HK-2 (cell line): Measurements from ENCODE around the gene ZNF792.
"Not testable (repeated sequence)": the region's sequence is repeated elsewhere in the genome, so short reads cannot be mapped to it uniquely, and the experiment has no call there.

Source experiments
- DNase-seq: peaks from one replicate; pipeline ENCODE4 v3.0.0-alpha.2; 2018; ENCODE audit not compliant: unreplicated experiment

Gene ZNF792

DNA sequence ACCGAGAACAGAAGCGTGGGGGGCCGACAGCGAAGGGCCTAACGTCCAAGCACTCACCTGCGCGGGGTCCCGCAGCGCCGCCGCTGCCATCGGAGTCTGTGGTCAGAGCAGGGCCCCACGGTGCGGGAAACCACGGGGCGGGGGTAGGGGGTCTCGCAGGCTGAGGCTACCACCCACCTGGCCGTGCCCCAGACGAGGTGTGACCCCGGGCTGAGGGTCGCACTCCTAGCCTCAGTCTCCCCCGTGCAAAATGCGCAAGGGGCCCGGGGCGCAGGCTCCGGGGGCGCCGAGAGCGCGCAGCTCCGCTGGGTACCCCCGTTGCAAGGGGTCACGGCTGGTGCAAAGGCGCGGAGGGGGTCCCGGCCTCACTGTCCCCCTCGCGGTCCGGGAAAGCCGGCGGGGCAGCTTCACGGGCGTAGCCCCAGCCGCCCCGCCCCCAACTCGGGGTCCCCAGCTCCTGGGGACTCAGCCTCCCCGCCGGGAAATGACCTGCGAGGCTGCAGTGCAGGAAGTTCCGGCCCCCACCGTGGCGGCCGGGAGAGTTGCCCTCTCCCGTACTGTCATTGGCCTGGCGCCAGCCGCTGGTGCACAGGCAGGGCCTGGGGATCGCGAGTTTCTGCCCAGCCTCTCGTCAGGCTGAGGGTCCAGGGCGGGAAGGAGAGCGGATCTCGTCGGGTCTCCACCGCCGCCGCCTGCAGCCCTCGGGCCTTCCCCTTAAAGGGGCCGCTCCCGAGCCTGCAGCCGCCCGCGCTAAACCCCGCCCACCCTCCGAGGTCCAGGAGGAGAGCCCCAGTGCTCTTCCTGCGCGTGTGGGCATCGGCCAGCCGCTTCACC lies at the start of gene ZNF792:
TSS of gene ZNF792 (minus strand) at position 657 of the 834 bp plus-strand sequence. CDS start at position 90, 567 bp downstream.
- peak; percentile 55 for DNase-seq

DNA sequence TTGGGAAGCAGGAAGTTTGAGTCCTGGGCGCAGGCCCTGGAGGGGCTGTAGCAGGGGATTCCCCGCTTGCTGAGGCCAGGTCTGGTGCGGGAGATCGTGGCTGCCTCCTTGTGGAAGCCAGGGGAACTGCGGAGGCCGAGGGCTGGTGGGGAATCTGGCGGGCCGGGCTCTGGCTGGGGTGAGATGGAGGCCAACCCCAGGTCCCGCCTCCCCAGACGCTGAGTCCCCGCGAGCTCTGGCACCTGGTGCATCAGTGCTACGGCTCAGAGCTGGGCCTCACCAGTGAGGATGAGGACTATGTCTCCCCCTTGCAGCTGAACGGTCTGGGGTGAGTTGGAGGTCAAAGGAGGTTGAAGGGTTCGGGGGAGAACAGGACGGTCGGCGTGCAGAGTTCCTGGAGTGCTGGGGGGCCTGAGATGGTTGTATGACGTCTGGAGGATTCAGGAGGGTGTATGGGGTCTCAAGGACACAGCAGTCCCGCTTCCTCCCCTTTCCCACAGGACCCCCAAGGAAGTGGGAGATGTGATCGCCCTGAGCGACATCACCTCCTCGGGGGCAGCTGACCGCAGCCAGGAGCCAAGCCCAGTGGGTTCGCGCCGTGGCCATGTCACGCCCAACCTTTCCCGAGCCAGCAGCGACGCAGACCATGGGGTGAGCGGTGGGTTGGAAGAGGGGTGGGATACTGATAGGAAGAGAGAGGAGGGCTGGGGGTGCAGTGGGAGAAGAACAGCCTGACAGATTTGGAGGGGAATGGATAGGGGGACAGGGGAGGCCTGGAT lies 49.2 kb upstream of the ZNF792 start:
- DNase-seq: peak; percentile 64

DNA sequence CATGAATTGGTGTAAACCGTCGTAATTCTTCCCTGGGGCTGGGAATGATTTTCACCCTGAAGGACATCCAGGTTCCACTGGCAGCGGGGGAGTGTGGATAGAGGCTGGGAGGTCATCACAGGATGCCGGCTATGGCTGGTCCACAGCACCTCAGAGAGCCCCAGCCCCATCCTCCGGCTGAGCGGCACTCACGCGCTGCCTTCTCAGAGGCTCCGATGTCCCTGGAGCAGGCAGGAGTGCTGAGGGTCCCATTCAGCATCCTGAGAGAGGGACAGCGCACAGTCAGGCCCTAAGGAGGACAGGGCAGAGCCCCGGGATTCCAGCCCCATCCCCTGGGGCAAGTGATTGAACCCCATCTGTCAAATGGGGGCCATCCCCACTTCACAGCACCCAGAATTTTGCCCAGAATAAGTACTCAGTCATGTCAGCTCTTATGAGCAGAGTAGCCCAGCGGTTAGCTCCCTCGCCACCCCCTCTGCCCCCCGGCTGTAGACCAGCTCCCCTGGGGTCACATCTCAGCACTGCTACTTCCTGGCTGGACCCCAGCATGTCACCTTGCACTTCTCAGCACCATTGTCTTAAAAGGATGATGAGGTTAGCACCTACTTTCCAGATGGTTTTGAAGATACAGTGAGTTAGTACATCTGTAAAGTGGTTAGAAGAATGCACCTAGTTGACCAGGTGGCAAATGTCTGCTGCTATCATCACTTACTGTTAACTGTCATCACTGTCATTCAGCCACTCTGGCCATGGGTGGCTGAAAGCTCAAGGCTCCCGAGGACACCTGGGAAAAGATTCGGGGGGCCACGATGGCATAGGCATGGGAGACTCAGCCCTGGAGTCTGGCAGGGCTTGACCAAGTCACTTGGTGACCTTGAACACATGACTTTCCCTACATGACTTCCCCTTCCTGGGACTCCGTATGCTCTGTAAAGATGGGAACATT lies 48.0 kb upstream of the ZNF792 start:
- no peak for DNase-seq

DNA sequence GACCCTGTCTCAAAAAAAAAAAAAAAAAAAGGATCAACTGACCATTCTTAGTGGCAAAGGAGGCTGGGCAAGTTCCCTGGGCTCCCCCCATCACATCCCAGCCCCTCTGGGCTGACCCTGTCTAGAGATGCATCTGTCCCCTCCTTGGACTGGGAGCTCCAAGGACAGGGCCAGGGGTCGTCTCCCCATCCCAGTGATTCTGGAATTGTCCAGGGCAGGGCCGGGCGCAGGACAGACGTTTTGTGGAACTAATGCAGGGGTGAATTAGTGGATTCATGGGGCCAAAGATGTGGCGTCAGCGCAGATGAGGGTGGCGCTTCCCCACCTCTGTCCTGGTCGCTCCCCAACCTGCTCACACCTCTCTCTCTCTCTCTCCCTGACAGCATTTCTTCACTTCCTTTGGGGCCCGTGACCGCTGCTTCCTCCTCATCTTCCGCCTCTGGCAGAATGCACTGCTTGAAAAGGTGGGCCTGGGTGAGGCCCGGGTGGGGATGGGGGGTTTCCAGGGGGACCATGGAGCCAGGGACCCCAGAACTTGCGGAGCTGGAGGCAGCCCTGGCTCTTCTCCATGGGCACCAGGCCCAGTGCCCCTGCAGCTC lies 47.2 kb upstream of the ZNF792 start:
- no peak for DNase-seq

DNA sequence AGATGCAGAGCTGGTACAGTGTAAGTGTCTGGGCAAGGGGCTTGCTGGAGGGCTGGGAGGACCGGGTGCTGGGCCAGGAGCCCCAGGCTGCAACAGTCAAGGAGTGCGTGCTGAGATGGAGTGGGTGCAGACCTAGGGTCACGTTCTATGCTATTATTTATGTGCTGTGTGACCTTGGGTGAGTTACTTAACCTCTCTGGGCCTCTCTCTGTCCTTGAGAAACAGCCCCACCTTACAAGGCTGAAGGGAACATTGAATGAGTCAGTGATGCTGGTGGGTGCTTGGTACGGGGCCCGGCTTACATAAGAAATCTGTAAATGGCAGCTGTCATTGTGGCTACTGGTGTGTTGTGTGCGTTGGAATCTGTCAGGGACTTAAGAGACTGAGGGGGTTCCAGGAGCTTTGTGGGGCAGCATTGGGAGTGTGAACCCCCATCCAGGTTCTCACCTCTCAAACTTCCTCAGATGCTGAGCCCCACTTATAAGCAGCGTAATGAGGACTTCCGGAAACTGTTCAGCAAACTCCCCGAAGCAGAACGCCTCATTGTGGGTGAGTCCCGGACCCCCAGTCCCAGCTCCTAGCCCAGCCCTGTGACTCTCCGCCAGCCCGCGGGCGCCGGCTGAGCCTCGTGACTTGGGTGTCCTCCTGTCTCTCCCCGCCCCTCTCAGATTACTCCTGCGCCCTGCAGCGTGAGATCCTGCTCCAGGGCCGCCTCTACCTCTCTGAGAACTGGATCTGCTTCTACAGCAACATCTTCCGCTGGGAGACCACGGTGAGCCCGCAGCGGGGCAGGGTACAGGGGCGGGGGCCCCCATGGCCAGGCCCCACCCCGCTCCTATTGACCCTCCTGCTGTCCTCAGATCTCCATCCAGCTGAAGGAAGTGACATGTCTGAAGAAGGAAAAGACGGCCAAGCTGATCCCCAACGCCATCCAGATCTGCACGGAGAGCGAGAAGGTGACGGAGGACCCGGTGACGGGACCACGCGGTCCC lies 45.7 kb upstream of the ZNF792 start:
- no peak for DNase-seq

DNA sequence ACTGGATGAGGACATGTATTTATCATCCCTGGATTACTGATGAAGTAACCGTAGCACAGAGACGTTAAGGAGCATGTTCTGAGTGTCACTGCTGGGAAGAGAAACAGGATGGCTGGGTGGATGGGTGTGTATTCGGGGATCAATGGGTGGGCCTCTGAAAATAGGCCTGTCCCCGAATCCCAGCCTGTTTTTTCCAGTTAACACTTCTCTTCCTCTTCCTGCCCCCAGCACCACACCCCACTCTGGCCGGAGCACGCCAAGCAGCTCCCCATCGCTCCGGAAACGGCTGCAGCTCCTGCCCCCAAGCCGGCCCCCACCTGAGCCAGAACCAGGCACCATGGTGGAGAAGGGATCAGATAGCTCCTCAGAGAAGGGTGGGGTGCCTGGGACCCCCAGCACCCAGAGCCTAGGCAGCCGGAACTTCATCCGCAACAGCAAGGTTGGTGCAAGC lies 44.9 kb upstream of the ZNF792 start:
- no peak for DNase-seq

DNA sequence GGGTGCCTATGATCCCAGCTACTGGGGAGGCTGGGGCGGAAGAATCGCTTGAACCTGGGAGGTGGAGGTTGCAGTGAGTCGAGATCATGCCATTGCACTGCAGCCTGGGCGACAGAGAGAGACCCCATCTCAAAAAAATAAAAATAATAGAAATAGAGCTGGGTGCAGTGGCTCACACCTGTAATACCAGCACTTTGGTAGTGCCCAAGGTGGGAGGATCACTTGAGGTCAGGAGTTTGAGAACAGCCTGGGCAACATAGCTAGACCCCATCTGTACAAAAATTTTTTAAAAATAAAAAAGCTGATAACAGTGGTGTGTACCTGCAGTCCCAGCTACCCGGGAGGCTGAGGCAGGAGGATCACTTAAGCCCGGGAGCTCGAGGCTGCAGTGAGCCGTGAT lies 43.4 kb upstream of the ZNF792 start:
- not testable (repeated sequence) for DNase-seq

DNA sequence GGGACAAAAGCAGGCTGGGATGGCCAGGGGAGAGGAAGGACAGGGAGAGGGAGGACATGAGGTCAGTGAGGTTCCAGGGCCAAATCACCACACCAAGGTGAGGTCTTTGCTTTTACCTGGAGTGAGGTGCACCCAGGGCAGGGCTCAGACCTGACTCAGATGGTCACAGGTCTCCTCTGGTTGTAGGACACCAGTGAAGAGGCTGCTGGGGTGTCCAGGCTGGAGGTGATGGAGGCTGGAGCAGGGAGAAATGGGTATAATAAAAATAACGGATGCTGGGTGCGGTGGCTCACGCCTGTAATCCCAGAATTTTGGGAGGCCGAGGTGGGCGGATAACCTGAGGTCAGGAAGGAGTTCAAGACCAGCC lies 43.0 kb upstream of the ZNF792 start:
- DNase-seq: no peak

DNA sequence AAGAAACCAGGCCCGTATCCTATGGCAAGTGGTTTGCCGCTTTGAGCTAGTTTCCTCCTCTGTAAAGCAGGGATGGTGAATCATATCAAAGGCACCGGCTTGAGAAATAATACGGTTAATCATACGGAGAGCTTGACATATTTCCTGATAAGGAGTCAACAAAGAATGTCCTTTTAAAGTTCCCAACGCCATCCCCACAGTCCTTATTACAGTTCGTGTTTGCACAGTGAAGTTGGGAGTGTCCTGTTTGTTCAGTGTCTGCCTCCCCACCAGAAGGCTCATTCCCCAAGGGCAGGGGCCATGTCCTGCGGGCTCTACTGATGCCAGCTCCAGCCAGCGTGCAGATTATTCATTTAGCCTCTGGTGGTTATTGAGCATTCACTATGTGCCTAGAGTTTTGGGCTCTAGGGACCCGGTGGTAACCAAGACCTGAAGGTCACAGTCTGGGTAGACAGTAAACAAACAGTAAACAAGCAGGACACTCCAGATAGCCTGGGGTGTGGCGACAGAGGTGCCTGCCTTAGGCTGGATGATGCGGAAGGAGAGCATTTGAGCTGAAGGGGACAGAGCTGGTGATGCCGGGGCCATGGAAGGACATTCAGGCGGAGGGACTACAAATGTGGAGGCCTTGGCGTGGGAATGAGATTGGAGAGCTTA lies 42.4 kb upstream of the ZNF792 start:
- no peak for DNase-seq

DNA sequence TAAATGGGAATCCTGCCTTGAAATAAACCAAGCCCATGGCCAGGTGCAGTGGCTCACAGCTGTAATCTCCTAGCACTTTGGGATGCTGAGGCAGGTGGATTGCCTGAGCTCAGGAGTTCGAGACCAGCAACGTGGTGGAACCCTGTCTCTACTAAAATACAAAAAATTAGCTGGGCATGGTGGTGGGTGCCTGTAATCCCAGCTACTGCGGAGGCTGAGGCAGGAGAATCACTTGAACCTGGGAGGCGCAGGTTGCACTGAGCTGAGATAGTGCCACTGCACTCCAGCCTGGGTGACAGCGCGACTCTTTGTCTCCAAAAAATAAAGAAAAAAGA lies 41.9 kb upstream of the ZNF792 start:
- not testable (repeated sequence) for DNase-seq

DNA sequence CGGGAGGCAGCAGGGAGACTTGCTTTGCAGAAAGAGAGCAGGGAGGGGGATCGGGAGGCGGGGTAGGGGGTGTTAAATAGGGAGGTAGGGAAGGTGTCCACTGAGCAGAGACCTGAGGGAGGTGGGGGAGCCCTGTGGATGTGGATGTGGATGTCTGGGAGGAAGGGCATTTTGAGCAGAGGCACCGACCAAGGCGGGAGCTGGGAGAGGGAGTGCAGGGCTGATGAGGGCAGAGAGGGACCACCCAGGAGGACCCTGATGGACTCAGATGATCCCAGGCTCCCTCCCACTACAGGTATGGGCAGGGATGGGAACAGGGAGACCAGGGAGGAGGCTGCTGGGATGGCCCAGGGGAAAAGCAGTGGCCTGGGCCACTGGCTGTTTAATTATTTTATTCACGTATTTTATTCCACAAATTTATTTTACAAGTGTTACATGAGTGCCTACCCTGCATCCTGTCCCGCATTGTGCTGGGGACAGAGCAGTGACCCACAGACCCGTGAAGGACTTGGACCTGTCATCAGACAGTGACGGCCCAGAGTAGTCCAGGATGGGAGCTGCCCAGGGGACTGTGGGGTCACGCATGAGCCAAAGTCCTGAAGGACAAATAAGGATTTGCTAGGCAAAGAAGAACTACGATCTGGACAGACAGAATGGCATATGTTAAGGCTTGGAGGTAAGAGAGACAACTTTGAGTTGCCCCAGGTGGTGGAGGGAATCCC lies 41.4 kb upstream of the ZNF792 start:
- no peak for DNase-seq

DNA sequence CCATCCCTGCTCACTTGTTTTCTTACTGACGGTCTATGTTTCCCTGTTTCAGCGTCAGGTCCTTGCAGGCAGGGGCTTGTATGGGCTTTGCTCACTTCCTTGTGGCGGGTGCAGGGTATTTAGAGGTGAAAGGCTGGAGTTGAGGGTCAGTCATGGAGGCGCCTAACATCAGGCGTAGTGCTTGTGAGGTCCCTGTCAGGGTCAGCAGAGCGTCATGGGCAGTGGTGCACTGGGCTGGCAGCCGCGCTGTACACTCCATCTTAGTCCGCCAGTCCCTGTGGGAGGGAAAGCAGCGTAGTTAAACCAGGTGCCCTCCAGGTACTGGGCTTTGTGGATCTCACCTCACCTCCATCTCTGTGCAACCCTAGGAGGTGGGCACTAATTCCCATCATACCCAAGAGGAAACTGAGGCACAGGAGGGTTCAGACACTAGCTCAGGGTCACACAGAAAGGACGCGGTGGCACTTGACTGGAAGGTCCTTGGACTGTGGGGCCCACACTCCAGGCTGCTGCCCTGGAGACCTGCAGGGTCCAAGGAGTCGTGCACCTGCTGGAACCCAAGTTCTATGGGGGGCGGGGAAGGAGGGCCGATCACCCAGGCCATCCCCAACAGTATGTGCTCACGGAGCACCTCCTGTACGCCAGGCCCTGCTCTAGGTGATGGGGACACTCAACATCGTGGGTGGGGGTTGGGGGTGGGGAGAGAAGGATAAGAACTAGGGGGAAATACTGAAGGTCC lies 40.7 kb upstream of the ZNF792 start:
- no peak for DNase-seq

DNA sequence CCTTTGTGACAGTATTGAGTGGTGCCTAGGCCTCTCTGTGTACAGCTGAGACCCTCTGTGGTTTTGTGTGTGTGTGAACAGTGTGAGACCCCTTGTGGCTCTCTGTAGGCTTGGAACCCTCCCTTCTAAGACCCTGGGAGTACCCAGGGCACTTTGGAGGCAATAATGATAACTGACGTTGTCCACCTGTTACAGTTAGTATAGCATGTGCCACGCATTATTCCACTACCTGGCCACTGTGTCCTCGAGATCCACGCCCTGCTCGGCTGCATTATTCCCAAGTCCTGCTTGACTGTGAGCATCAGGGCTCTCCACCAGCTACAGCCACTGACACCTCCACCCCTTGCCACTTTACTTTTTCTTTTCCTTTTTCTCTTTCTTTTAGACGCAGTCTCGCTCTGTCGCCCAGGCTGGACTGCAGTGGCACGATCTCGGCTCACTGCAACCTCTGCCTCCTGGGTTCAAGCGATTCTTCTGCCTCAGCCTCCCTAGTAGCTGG lies 38.1 kb upstream of the ZNF792 start:
- no peak for DNase-seq

DNA sequence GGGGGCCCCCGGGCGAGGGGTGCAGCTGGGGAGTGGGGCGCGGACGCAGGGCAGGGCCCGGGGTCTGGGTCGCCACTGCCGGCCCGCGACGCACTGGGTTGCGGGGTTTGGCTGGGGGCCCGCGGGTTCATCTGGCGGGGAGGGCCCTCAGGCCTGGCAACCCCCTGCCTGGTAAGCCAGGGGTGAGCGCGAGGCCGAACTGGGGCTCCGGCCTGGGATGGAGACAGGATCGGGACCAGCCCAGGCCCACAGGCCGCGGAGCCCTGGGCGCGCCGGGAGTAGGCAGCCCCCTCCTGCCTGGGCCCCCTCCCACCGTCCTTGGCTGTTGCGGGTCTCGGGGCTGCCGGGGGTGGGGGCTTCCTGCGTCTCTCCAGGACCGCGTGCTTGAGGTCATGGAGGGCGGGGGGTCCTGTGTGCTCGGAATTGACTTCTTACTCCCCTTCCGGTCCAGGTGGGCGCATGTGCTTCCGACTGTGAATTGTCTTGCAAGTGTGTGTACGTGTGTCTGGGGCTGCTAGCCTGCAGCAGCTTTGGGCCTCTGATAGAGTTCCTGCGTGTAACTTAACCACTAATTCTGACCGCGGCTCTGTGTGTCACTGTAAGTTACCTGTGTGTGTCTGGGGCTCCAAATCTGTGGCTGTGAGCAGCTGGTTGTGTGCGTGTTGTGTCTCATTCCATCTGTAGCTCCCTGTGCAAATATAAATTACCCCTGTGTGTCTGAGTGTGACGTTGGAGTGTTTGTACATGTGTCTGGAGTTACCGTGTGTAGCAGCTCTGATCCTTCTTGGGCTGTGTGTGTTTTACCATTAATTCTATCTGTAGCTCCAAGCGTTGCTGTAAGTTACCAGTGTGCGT lies 36.8 kb upstream of the ZNF792 start:
- DNase-seq: peak; percentile 44

DNA sequence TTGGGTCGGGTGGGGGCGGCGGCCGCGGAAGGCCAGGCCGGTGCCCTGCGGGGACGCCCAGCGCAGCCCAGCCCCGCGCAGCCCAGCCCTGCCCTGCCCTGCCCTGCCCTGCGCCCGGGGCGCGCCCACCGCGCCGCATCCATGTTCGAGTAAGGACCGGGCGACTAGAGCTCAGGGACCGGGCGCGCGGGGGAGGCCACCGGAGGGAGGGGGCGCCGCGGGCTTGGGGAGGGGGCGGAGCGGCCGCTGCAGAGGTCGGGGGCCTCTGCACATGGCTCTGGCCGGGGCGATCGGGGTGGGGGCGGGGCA lies 36.3 kb upstream of the ZNF792 start:
- DNase-seq: no peak

DNA sequence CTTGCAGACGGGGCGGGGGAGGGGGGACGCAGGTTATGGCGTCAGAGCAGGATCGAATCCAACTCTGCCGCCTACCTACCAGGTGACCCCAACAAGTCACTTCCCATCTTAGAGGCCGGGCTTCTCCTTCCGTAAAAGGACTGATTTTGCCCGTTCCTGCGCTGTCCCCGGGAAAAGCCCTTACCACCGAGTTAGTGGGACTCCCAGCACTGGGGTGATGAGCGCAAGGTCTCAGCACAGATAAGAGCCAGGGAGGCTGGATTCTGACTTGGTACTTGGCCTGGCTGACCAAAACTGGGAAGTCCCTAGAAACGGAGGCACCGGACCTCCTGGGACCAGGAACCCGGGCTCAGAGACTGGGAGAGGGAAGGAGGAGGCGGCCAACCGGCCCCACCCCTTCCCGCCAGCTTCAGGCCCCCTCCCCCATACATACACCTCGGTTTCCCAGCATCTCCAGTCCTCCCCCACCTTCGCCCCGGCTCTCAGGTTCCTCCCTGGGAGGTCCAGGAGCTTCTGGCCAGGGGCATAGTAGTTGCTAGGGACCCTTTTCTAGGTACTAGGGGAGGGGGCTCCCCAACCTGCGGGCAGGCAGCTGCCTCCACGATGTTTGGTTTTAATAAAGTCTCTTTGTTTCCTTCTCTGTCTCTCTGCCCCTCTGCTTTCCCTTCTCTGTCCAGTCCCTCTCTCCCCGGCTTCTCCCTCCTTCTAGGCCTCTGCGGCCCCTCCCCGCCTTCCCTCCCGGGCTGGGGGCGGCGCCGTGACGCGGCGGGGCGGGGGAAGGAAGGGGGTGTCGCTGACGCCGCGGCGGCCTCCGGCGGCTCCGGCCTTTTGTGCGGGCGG lies 35.7 kb upstream of the ZNF792 start, which contains the start of gene GRAMD1A:
TSS of gene GRAMD1A (plus strand) at position 826 of the 840 bp plus-strand sequence. CDS start 156 bp downstream, outside the sequence.
- DNase-seq: peak; percentile 86
